HCT116 (cell line): ENCODE data around the gene METTL2A.
"Not testable (repeated sequence)": the region's sequence is repeated elsewhere in the genome, so short reads cannot be mapped to it uniquely, and the experiment has no call there.

Experiments used
- CEBPB ChIP-seq: IDR thresholded peaks from 2 replicates; pipeline ENCODE4 v1.6.1; 2012; ENCODE audit warnings: low read depth
- EZH2 ChIP-seq: fragments of 200-600 bp; sonication (generic); IDR thresholded peaks from 2 replicates; pipeline ENCODE4 v1.6.1; 2017; ENCODE audit warnings: antibody characterized with exemption, mixed run types
- EZH2phosphoT487 ChIP-seq: fragments of 200-600 bp; IDR thresholded peaks from 2 replicates; pipeline ENCODE4 v1.6.1; 2018; ENCODE audit warnings: antibody characterized with exemption, borderline replicate concordance
- JUND ChIP-seq: IDR thresholded peaks from 2 replicates; pipeline ENCODE4 v1.6.1; 2012
- POLR2A ChIP-seq: IDR thresholded peaks from 2 replicates; pipeline ENCODE4 v1.7.0; 2011; ENCODE audit warnings: borderline replicate concordance; ENCODE audit not compliant: insufficient read depth, insufficient read length; ENCODE audit errors: extremely low read depth
- POLR2AphosphoS5 ChIP-seq: IDR thresholded peaks from 2 replicates; pipeline ENCODE4 v1.6.1; 2011; ENCODE audit warnings: mild to moderate bottlenecking, low read depth, low read length, moderate library complexity
- RAD21 ChIP-seq: IDR thresholded peaks from 2 replicates; pipeline ENCODE4 v1.6.1; 2012; ENCODE audit warnings: low read depth, mild to moderate bottlenecking
- SIN3A ChIP-seq: IDR thresholded peaks from 2 replicates; pipeline ENCODE4 v1.6.1; 2012; ENCODE audit warnings: low read depth
- SP1 ChIP-seq: IDR thresholded peaks from 2 replicates; pipeline ENCODE4 v1.6.1; 2012; ENCODE audit warnings: low read depth
- YY1 ChIP-seq: IDR thresholded peaks from 2 replicates; pipeline ENCODE4 v1.6.1; 2011; ENCODE audit warnings: low read length, low read depth, moderate library complexity, mild to moderate bottlenecking; ENCODE audit not compliant: insufficient replicate concordance; ENCODE audit errors: extremely low read depth
- ZNF274 ChIP-seq: fragments of 200-500 bp; sonication (Bioruptor generic); IDR thresholded peaks from 2 replicates; pipeline ENCODE4 v1.6.1; 2014; ENCODE audit warnings: mild to moderate bottlenecking, low read depth, low read length, inconsistent platforms
- TF ChIP-seq, protein P1 (sequence below), 3 experiments: fragments of 200-600 bp in 1 of 3; sonication (generic) in 1 of 3; IDR thresholded peaks in 2 of 3; conservative IDR thresholded peaks in 1 of 3; 2 replicates each; pipeline ENCODE4 v1.5.1; 2012 to 2017; ENCODE audit warnings: low read depth in 2 of 3, low read length in 2 of 3, antibody characterized with exemption in 1 of 3, borderline replicate concordance in 1 of 3, control low read depth in 1 of 3, mild to moderate bottlenecking in 1 of 3, mixed read lengths in 1 of 3, mixed run types in 1 of 3, moderate library complexity in 1 of 3; ENCODE audit not compliant: insufficient read depth in 1 of 3

DNA sequence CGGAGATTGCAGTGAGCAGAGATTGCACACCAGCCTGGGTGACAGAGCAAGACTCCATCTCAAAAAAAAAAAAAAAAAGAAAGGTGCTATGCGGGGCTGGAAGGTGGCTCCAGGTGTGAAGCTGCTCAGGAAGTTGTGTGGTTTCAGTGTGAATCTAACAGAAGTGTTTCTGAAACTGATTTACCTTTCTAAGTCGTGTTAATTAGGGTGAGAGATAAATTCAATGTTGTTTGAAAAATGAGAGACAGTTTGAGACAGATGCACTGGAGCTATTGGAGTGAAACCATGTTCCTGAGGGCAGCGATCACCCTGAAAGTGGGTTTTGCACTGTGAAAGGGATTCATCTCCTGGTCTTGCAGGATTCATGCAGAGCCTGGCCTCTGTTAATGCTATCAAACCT, 30.0 kb downstream of the METTL2A start:
- not testable (repeated sequence) for TF ChIP-seq EZH2, POLR2AphosphoS5, SIN3A, RAD21, CEBPB, POLR2A, JUND, EZH2phosphoT487, YY1, ZNF274, SP1
- TF ChIP-seq, protein P1, sequence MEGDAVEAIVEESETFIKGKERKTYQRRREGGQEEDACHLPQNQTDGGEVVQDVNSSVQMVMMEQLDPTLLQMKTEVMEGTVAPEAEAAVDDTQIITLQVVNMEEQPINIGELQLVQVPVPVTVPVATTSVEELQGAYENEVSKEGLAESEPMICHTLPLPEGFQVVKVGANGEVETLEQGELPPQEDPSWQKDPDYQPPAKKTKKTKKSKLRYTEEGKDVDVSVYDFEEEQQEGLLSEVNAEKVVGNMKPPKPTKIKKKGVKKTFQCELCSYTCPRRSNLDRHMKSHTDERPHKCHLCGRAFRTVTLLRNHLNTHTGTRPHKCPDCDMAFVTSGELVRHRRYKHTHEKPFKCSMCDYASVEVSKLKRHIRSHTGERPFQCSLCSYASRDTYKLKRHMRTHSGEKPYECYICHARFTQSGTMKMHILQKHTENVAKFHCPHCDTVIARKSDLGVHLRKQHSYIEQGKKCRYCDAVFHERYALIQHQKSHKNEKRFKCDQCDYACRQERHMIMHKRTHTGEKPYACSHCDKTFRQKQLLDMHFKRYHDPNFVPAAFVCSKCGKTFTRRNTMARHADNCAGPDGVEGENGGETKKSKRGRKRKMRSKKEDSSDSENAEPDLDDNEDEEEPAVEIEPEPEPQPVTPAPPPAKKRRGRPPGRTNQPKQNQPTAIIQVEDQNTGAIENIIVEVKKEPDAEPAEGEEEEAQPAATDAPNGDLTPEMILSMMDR (IDR thresholded peaks at IDR 0.05 in 2 of 3, conservative IDR thresholded peaks at IDR 0.05 in 1 of 3; ENCODE audit: borderline replicate concordance in 1 of 3, insufficient read depth in 1 of 3, low read depth in 2 of 3, low read length in 2 of 3) = not testable (repeated sequence)
